C4-2B (cell line): ENCODE results near the gene GIT2.

Experiments used
- CTCF ChIP-seq: fragments of 450-650 bp; conservative IDR thresholded peaks from 2 replicates; pipeline ENCODE4 v1.5.1; 2017; ENCODE audit warnings: mild to moderate bottlenecking
- ZFX ChIP-seq: fragments of 450-650 bp; IDR thresholded peaks from 2 replicates; pipeline ENCODE4 v1.6.1; 2017

GRCh38 chr12:109923481-109924245 lies 72.5 kb downstream of the GIT2 start:
- no peak for TF ChIP-seq CTCF
- TF ChIP-seq ZFX, result no peak
